Upper lobe of left lung (tissue), 4 donors: Measurements from ENCODE around the gene PLXNA4.

Source experiments
- EP300 ChIP-seq, 4 donors: sonication (generic); formaldehyde crosslinking; IDR thresholded peaks; one replicate each; pipeline ENCODE4 v1.5.1; 2017; ENCODE audit warnings: antibody characterized with exemption in 4 of 4, control low read depth in 2 of 4
- POLR2A ChIP-seq, 4 donors: fragments of 450-650 bp; IDR thresholded peaks; one replicate each; pipeline ENCODE4 v1.5.1; 2016 to 2017; ENCODE audit warnings: antibody characterized with exemption in 4 of 4, mild to moderate bottlenecking in 2 of 4
- POLR2AphosphoS5 ChIP-seq, 2 donors: sonication (generic); formaldehyde crosslinking; IDR thresholded peaks; one replicate each; pipeline ENCODE4 v1.5.1; 2017; ENCODE audit warnings: antibody characterized with exemption in 2 of 2
- TF ChIP-seq, protein P1 (sequence below), 6 experiments: fragments of 450-650 bp in 4 of 6; fragments of 200-600 bp in 2 of 6; sonication (generic) in 2 of 6; IDR thresholded peaks; one replicate each; pipeline ENCODE4 v1.5.1; 2016 to 2019; ENCODE audit warnings: antibody characterized with exemption in 6 of 6

DNA sequence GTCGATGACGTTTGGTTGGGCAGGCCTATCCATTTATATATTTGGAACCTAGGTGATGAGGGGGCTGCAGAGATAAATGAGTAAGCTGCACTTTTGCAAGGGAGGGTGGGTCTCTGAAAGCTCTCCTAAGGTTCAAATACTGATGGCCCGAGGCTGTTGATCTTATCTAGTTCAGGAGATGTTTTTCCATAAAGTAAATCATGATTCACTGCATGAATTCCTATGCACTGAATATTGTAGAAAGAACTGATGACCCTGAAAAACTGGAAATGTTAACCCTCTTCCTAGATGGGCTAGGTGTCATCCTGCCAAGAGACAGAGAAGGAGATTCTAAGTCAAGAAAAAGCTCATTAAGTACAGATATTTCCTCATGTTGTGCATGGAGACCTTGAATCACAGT is 459.9 kb downstream of the PLXNA4 start:
- TF ChIP-seq, protein P1, sequence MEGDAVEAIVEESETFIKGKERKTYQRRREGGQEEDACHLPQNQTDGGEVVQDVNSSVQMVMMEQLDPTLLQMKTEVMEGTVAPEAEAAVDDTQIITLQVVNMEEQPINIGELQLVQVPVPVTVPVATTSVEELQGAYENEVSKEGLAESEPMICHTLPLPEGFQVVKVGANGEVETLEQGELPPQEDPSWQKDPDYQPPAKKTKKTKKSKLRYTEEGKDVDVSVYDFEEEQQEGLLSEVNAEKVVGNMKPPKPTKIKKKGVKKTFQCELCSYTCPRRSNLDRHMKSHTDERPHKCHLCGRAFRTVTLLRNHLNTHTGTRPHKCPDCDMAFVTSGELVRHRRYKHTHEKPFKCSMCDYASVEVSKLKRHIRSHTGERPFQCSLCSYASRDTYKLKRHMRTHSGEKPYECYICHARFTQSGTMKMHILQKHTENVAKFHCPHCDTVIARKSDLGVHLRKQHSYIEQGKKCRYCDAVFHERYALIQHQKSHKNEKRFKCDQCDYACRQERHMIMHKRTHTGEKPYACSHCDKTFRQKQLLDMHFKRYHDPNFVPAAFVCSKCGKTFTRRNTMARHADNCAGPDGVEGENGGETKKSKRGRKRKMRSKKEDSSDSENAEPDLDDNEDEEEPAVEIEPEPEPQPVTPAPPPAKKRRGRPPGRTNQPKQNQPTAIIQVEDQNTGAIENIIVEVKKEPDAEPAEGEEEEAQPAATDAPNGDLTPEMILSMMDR (IDR thresholded peaks at IDR 0.05), result no peak
- TF ChIP-seq POLR2AphosphoS5 (IDR thresholded peaks at IDR 0.05), result no peak
- TF ChIP-seq POLR2A (IDR thresholded peaks at IDR 0.05), result no peak
- TF ChIP-seq EP300 (IDR thresholded peaks at IDR 0.05), result no peak
